ENCODE results near the gene RGS6.

Gene RGS6

DNA sequence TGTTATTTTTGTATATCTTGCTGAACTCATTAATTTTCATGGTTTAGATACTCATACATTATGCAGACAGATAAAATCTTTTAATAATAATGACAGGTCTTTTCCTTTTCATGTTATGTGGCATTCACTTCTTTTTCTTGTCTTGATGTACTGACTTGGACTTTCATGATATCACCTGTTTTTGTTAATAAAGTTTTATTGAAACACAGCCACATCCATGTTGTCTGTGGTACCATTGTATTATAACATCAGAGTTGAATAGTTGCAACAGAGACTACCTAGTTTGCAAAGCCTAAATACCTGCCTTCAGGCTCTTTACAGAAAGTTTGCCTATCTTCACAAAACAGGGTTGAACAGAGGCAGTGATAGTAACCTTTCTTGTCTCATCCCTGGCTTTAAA is 85.1 kb downstream of the RGS6 start:
- DNase-seq = no peak

DNA sequence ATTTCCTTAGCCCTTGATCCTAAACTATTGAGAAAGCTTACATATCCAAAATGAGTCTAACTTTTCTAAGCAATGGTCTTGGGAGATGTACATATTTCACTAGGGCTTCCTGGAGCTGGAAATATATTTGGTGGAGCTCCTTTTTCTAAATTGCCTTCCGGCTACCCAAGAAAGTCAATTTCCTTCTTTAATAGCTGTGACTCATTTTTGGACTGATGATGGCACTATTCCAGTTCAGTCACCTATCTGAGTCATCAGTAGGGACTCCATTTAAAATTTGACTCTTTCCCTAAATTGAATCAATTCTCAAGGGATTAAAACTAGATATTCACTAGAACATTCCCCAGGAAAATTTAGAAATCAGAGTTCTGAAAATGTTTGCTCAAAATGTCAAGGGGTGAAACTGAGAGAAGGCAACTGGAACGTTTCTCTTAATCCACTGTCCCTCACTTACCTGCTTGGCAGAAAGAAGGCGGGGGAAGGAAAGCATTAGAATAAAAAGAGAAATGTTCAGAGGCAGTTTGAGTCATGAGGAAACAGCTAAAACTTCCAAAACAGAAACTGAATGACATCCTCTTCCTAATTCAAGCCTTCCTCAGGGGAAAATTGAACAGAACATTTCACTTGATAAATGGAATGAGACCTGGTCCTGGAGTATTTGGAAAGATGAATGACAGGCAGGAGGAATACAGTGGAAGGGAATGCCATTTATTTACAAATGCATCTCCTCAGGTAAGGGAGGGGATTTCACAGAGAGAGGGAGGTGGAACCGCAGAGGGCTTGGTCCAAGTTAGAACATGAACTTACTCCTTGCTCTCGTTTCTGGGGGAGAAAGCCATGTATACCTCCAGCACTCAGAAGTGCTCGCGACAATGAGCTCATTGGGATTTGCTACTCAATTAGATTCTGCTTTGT is 91.2 kb downstream of the RGS6 start:
- no peak for DNase-seq

- DNase-seq = peak; percentile 72
These were observed 91.8 kb downstream of the RGS6 start for GRCh38 chr14:72024043-72024407.

GRCh38 chr14:72024504-72024903 is 92.3 kb downstream of the RGS6 start:
- DNase-seq = no peak

DNA sequence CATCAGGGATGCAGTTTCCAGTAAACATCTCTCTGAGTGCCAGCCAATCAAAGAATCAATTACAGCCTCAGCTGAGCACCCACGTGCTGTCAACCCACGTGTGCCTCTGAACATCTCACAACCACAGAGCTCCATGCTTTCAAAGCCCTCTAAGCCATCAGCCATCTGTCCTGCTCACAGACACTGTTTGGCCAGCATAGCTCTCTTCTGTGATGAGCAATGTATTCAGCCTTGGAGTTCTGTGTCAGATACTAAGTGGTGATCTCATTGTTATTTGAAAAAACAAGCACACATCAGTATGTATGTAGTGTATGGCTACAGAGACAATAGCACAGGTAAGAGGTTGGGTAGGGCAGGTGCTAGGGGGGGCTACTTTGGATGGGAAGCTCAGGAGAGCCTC is 94.3 kb downstream of the RGS6 start:
- DNase-seq = no peak

DNA sequence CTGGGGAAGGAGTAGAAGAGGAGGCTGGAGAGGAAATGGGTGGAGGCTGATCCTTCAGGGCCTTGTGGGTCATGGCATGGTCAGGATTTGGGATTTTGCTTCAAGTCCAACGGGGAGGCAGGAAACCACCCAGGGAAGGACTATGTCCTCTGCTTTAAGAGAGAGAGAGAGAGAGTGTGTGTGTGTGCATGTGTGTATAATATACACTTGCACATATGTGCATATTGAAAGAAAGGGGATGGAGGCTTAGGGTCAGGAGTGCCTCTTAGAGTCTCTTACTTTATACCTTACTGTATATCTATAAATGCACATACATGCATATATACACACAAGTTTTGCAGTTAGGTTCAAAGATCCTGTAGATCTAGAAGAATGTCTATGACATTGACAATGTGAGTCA is 94.8 kb downstream of the RGS6 start:
- DNase-seq = no peak

GRCh38 chr14:72033365-72033764 is 101.1 kb downstream of the RGS6 start:
- no peak for DNase-seq

- no peak for DNase-seq
These were observed 108.3 kb downstream of the RGS6 start for GRCh38 chr14:72040528-72040927.

- no peak for DNase-seq
These were observed 113.0 kb downstream of the RGS6 start for GRCh38 chr14:72045271-72045670.

- DNase-seq = no peak
These were observed 113.7 kb downstream of the RGS6 start for GRCh38 chr14:72045885-72046284.

DNA sequence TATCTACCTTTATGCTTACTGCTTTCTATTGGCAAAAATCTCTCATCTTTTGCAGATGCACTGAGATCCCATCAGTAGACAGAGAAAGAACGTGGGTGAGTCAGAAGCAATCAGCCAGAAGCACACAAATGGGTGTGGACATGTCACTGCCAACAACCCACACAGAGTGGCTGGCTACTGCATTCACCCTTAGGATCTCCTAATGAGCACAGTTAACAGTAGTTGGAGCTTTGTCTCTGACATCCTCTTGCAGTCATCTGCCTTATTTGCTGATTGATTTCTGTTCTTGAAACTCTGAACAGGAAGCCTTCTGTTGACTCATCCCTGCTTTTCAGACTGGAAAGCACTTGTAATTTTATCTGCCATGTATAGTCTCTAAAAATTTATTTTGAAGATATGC is 117.2 kb downstream of the RGS6 start:
- peak; percentile 86 for DNase-seq

DNA sequence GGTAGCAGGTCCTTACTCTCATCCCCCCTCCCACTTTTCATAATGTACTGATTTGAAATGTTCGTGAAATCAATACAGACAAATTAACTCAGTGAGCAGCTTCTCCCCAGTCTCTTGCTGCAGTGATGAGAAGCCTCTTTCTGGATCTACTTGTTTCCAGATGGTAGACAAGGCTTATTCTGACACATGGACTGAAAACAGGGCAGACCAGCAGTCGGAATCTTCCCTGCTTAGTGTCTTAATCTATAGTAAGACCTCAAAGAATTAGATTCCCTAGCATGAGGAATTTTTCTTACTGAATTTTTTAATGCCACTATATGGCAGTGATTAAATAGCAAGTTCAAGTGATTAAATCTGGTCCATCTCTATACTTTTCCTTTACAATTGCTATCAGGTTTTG is 120.1 kb downstream of the RGS6 start:
- no peak for DNase-seq

- no peak for DNase-seq
These were observed 121.4 kb downstream of the RGS6 start for GRCh38 chr14:72053651-72054050.

DNA sequence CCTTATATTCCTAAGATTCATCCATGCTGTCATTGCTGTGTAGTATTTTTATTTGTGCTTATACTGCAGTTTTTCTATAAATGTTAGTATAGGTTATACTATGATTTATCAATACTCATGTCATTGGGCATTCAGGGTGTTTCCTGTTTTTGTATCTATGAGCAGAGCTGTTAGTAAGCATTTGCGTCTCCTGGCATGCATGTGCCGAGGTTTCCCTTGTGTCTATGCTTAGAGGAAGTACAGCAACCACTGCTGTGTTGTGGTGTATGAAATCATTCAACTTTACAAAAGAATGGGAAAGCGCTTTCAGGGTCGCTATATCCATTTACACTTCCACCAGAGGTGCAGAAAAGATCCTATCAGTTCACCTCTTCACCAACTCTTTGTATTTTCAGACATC is 122.7 kb downstream of the RGS6 start:
- DNase-seq = no peak

DNA sequence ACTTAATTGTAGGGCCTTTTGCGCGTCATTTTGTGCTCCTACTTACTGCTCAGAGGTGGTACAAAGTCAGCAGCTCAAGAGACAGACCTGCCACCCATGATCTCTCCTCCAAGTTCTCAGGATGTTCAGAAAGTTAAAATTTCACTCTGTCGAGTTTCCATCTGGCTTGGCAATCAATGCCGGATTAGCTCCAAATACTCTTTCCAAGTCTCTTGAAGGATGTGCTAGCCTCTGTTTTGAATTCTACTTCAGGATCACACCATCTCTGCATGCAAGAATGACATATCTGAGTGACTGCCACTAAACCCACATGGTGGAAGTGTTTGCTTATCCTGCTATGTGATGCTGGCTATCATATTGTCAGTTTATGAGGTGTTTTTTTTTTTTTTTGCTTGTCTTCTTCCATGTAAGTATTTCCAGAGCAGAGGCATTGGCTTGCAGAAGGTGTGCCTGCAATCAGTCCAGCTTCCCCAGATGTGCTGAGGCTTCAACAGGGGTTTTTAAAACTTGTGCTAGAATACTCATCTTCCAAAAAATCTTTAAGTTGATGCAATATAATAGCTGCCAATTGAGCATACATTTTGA is 125.6 kb downstream of the RGS6 start:
- no peak for DNase-seq

DNA sequence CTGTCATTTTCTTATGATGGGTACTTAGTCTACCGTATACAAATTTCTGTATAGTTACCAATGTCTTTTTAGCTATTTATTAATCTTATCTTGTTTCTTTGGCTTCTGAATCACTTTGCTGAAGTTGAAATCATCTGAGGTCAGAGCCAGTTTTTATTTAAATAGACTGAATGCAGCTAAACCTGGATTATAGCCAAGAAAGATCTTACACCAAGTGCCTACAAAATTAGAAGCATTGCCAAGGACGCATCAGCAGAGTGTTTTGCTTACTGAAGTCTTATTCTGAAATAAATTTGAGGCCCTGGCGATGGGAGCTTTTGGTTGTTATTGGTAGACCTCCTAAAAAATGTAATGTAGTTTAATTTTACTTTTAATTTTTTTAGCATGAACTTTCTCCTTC is 128.2 kb downstream of the RGS6 start:
- no peak for DNase-seq

DNA sequence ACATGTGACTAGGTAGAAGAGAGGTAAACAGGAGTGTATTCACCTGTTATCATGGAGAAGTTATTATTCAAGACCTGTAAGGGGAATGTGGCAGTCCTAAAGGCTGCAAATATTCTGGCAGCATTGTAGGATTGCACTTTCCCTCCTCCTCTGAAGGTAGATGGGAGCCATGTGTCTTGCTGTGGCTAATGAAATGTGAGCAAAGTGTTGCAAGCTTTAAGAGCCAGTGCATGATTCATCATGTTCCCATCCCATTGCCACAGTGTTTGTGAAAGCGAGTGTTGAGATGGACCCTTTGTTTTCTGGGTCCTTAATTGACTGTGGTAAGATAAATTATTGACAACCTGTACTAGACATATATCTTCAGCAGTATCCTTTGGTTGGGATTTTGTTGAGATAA is 128.7 kb downstream of the RGS6 start:
- peak; percentile 57 for DNase-seq

DNA sequence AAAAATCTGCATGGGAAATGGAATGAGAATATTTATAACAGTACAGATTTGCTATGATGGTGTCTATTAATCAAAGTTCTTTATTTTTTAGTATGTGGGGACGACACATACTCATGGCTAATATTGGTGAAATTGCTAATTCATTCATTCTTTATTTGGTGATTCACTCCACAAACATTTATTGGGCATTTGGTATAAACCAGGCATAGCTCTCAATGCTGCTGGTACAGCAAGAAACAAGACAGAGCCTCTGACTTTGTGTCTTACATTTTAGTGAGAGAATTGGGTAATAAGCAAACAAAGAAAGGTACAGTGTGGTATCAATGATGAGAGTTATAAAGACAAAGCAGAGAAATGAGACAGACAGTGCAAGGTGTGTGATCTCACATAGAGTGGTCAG is 129.5 kb downstream of the RGS6 start:
- no peak for DNase-seq

DNA sequence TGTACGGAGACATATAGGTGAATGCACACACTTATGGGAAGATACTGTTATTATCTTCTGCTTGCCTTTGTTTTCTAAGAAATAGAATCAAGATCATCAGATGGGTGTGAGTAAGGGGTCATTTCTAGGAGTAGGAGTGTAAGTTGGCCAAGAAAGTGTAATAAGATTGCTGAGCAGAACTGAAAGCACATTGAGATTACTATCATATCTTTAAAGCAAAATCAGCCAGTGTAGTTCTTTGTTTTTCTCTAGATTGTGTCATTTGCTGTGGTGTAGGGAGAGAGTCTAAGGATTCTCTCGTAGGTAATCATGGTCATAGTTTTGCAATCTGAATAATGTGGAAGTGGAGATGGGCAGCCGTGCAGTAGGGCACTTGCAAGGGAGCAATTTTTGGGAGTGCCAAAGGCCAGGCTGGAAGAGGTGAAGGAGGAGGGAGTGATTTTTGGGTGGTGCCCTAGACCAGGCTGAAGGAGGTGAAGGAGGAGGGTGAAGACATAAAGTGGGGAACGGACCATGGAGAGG is 131.6 kb downstream of the RGS6 start:
- no peak for DNase-seq

- no peak for DNase-seq
These were observed 132.3 kb downstream of the RGS6 start for GRCh38 chr14:72064501-72064900.

DNA sequence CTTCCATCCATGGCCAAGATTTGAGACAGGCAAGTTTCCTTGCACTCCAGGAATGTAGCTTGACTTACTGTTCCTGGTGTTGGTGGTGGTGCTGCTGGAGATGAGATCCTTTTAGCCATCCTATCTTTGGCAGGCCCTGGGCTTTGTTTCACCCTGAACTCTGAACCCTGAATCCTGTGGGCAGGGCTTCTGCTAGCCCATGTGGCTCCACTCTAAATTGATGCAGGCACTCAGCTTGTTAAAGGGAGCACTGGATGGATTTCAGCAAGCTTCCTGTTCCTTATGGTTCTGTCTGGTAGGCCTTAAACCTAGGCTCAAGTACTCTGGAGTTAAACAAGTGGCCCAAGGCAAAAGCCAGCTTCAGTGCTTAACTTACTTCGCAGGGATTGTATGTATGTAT is 138.2 kb downstream of the RGS6 start:
- DNase-seq = peak; percentile 58

DNA sequence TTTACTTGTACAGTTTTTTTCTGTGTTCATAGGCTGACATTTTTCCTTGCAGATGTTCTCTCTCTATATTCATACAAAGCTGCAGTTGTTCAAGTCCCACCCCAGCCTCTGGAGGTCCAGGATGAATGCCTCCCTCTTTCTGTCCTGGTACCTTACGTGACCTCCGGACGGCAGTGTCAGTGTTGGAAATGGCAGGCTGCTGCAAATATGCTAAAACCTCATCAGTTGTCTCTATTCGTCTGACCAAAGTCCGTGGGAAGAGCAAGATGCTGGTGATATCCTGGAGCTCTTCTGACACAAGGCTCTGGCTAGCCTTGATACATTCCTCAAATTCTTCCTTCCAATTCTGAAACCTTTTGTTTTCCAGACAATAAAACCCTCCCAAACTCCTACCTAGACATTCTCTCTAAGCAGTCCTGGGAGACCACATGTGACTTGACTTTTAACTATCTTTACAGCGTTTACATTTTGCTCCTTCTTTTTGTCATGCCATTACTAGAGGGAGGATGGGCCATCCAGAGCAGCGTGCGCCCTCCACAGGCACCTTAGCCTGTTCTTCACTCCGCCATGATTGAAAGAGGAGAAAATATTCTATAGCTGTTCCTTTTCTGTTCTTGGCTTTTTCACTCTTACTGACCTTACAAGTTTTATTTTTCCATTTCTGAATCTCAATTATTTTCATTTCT is 143.6 kb downstream of the RGS6 start:
- peak; percentile 89 for DNase-seq

- no peak for DNase-seq
These were observed 148.9 kb downstream of the RGS6 start for GRCh38 chr14:72081137-72081536.

DNA sequence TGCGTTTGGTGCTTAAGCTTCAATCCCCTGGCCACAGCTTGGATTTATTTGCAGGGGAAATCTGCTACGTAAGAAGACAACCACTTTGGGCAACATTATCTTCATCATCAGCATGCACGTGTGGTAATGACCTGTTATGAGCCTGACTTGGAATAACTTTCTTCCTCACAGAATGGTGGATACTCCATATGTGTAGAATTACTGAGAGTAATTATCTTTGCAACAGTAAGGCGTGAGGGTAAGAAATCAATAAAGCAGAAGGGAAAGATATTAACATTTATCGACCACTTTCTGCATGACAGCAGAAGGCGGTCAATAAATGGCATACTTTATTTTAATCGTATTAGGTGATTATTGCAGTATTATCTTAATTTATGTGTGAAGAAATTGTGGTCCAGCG is 152.7 kb downstream of the RGS6 start:
- DNase-seq = no peak

Data from islet precursor cell (in vitro differentiated cells).